ENCODE results near the gene CD109. TPM values are rescaled to one million over a fixed set of nuclear protein-coding genes. Genes with fewer than 3 reads are reported as not detected.

Gene CD109
- total RNA-seq = 1 to 10 TPM; 2.2 to 6.2 (median 4.3) TPM

GRCh38 chr6:73695619-73696421, at the start of gene CD109:
TSS of gene CD109 (plus strand) at chr6:73696203. CDS start at chr6:73696216, 13 bp downstream.
- H3K4me1 ChIP-seq = peaks cover 0 to 3% of the 10 kb centered on the region in 2 donors
- peak within 1 kb of the TSS in 1 of 3 donors; percentile 36 for H3K27ac ChIP-seq
- no peaks in the 10 kb centered on the region for H3K36me3 ChIP-seq
- TF ChIP-seq CTCF (IDR thresholded peaks at IDR 0.05) = no peak
- no peak for TF ChIP-seq POLR2A (IDR thresholded peaks at IDR 0.05)
- intact Hi-C loops (cut with DNase I) = no loop called here
- peak within 1 kb of the TSS; percentile 16 to 42 (median 34) for H3K4me3 ChIP-seq (replicated peaks in 1 of 3)
- WGBS, 2 donors = 7 to 15% methylated on average over 20 to 55 of the region's 61 CpGs
- peak; percentile 12 to 17 for DNase-seq
- H3K9me3 ChIP-seq = no peaks in the 10 kb centered on the region
- no peaks in the 10 kb centered on the region for H3K27me3 ChIP-seq

DNA sequence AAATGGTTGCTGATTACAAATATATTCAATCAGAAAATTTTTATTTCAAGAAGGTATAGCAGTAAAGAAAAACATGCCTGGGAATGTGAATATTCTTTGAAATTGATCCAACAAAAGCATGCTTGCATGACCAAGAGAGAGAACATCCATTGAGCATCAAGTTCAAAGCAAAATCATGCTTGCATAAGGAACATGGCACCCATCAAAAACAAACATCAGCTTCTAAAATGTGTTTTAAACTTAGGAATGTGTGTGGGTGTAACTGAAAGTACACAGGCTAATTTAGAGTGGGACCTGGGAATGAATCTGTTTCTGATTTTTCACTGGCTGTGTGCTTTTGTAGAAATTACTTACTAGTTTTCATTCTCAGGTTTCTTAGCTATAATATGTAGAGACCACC, 47.8 kb upstream of the CD109 start:
- TF ChIP-seq CTCF (IDR thresholded peaks at IDR 0.05) (no peak), POLR2A (IDR thresholded peaks at IDR 0.05) (no peak)
- H3K27me3 ChIP-seq = no peaks in the 10 kb centered on the region
- no peak overlapping the region for H3K4me3 ChIP-seq (replicated peaks in 1 of 3)
- DNase-seq = no peak
- peak overlapping the region; percentile 73 to 82 (median 79) for H3K27ac ChIP-seq
- intact Hi-C loops (cut with DNase I) = no loop called here
- peaks cover 31 to 52% of the 10 kb centered on the region in 2 donors for H3K4me1 ChIP-seq
- no peaks in the 10 kb centered on the region for H3K9me3 ChIP-seq
- H3K36me3 ChIP-seq = no peaks in the 10 kb centered on the region

DNA sequence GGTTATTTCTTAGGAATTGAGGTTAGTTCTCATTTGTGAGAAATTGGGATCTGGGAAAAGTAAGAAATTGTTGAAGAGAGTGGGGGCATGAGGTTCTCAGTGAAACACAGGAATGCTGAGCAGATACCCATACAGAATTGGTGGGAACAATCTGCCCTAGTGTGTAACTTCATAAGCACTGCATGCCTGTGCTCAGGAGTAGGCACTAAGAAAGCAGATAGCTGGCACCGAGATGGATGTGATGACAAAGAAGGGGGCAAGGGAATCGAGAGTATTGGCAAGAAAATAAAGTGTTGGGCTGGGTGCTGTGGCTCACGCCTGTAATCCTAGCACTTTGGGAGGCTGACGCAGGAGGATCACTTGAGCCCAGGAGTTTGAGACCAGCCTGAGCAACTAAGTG, 46.2 kb upstream of the CD109 start:
- Histone ChIP-seq H3K4me3 (replicated peaks in 1 of 3) (no peak overlapping the region), H3K27ac (peak overlapping the region; percentile 73 to 82 (median 79)), H3K27me3 (no peaks in the 10 kb centered on the region), H3K36me3 (no peaks in the 10 kb centered on the region), H3K9me3 (no peaks in the 10 kb centered on the region), H3K4me1 (peaks cover 31 to 55% of the 10 kb centered on the region in 2 donors)
- 42 to 53% methylated on average over 4 of the region's 4 CpGs for WGBS, 2 donors
- DNase-seq = peak; percentile 65 to 71
- intact Hi-C loops (cut with DNase I) = loop anchor here (5.0 kb wide), 1 partner anchor 132 kb away; no protein-coding TSS in a partner anchor
- TF ChIP-seq CTCF (IDR thresholded peaks at IDR 0.05) = peak in 1 of 6 experiments; percentile 7
- TF ChIP-seq POLR2A (IDR thresholded peaks at IDR 0.05) = peak in 1 of 2 donors; percentile 52

DNA sequence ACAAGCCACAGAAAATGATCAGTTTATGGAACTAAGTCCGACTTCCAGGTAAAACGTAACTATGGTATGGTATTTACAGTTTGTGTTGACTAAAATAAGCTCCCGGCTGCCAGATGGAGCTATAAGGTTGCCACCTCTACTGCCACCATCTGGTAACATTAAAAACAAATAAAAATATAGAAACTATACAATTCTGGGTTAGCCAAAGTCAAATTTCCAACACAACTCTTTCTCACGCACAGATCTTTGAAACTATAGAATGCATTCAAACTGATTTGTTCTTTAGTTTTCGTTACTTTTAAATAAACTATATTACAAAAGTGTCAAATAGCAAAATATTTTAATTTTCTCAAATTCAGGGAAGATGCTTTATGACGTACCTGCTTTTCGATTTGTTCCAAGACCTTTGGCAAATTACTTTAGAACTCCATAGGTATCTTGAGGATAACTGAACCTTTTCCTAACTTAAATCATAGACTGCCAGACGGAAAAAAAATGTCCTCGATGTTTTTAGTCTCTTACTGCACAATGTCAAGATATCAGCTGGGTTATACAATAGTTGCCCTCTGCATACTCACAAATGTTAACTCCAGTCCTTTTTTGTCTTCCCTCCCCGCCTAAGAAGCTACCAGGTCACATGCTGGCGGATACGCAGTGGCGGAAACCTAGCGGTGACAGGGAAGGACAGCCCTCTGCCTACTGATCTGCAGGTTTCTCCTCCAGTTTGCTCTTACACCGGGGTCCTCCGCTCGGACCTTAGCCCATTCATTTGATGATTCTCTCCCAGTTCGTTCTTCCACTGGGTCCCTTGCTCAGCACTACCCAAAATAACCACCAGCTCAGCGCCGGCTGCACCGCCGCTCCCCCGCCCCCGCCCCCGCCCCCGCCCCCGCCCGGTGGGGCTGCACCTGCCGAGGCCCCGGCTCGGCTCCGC, 43.1 kb upstream of the CD109 start:
- WGBS, 2 donors = 3% methylated on average over 17 to 28 of the region's 32 CpGs
- peak; percentile 72 to 75 for DNase-seq
- H3K4me3 ChIP-seq (replicated peaks in 1 of 3) = peak overlapping the region; percentile 98 to 99 (median 98)
- peaks cover 29 to 44% of the 10 kb centered on the region in 2 donors for H3K4me1 ChIP-seq
- no peaks in the 10 kb centered on the region for H3K36me3 ChIP-seq
- no peaks in the 10 kb centered on the region for H3K27me3 ChIP-seq
- H3K27ac ChIP-seq = peak overlapping the region; percentile 92 to 98 (median 98)
- TF ChIP-seq CTCF (IDR thresholded peaks at IDR 0.05) = peak in 5 of 6 experiments; percentile 16 to 47 (median 36)
- TF ChIP-seq POLR2A (IDR thresholded peaks at IDR 0.05) = peak in 1 of 2 donors; percentile 71
- H3K9me3 ChIP-seq = no peaks in the 10 kb centered on the region
- intact Hi-C loops (cut with DNase I) = loop anchor here (5.0 kb wide), 1 partner anchor 136 kb away; no protein-coding TSS in a partner anchor
